Measurements from ENCODE around the gene FANCD2OS.

DNA sequence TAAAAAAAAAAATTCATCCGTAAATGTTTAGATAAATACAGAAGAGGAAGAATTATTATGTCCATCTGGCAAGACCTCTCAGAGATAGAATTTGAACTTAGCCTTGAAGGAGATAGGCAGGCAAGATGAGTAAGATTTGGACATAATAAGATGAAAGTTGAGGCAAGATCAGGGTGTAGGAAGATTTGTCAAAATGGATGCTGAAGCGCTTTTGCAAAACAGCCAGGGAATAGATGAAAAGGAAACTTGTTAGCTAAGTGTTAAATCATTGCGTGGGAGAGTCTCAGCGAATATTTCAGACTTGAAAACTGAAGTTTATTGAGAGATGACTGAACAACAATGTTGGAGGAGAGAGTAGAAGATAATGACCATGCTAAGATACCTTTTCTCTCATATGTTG, 14.7 kb upstream of the FANCD2OS start:
- TF ChIP-seq, protein P1, sequence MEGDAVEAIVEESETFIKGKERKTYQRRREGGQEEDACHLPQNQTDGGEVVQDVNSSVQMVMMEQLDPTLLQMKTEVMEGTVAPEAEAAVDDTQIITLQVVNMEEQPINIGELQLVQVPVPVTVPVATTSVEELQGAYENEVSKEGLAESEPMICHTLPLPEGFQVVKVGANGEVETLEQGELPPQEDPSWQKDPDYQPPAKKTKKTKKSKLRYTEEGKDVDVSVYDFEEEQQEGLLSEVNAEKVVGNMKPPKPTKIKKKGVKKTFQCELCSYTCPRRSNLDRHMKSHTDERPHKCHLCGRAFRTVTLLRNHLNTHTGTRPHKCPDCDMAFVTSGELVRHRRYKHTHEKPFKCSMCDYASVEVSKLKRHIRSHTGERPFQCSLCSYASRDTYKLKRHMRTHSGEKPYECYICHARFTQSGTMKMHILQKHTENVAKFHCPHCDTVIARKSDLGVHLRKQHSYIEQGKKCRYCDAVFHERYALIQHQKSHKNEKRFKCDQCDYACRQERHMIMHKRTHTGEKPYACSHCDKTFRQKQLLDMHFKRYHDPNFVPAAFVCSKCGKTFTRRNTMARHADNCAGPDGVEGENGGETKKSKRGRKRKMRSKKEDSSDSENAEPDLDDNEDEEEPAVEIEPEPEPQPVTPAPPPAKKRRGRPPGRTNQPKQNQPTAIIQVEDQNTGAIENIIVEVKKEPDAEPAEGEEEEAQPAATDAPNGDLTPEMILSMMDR (IDR thresholded peaks at IDR 0.05), result no peak
- no peak for TF ChIP-seq POLR2A (IDR thresholded peaks at IDR 0.05)

Measured in vagina (tissue), 2 donors.